T follicular helper cell (primary cell): ENCODE results near the gene GLRX5.
"Not testable (repeated sequence)": the region's sequence is repeated elsewhere in the genome, so short reads cannot be mapped to it uniquely, and the experiment has no call there.

Experiments
- DNase-seq: peaks from one replicate; pipeline ENCODE4 v3.0.0-alpha.2; 2020; ENCODE audit warnings: low read depth

The GLRX5 gene

DNA sequence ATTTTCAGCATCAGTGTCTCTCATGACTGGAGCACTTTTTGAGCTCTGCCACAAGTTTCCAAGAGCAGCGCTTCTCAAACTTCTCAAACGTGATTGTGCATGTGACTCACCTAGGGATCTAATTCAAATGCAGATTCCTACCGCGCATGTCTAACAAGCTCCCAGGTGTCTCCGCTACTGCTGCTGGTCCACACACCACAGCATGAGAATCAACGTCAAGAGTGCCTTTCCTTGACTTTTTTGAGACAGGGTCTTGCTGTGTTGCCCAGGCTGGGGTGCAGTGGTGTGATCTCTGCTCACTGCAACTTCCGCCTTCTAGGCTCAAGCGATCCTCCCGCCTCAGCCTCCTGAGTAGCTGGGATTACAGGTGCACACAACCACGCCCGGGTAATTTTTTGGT is 22.4 kb downstream of the GLRX5 start:
- no peak for DNase-seq

DNA sequence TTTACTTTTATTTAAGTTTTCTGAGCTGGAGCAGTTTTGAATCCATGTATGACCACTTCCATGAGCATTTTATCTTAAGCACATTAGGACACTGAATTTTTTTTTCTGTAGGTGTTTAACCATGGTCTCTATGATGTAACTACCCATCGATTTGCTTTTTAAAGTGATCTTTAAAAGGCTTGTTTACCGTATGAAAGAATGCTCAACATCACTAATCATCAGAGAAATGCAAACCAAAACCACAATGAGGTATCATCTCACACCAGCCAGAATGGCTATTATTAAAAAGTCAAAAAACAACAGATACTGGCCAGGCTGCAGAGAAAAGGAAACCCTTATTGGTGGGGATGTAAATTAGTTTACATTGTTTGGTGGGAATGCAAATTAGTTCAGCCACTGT is 23.0 kb downstream of the GLRX5 start:
- DNase-seq = no peak

DNA sequence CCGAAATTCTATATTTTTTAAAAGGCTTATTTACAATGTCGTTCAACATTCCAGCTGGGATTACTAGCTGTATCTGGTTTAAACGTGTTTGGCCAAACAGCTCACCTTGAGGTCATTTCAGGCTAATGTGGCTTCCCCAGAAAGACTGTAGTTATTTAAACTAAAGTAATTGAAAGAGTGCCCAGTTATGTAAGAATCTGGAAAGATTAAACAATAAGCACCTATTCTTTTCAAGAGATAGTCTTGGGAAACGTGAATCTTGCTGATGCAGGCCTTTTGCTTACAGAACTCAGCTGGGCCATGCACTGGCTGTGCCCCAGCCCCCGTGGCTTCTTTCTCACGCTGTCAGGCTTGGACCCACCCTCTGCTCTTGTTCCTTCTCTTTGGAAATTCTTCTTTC is 24.4 kb downstream of the GLRX5 start:
- no peak for DNase-seq

DNA sequence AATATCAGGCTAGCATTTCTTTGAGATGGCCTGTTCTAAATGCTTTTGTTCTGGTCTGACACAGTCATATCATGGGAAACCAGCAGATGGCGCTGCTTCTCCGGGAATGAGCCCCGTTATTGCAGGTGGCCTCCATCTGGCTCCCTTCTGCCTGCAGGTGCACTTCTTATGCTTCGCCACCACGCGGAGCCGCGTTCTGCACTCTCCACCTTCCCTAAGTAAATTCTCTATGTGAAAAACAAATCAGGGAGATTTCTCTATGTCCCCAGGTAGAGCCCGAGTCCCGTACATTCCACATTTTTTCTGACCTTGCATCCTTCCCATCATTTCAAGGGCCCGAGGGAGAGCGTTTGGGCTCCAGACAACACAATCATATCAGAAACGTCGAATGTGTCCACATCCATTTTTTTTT is 26.2 kb downstream of the GLRX5 start:
- peak; percentile 74 for DNase-seq

DNA sequence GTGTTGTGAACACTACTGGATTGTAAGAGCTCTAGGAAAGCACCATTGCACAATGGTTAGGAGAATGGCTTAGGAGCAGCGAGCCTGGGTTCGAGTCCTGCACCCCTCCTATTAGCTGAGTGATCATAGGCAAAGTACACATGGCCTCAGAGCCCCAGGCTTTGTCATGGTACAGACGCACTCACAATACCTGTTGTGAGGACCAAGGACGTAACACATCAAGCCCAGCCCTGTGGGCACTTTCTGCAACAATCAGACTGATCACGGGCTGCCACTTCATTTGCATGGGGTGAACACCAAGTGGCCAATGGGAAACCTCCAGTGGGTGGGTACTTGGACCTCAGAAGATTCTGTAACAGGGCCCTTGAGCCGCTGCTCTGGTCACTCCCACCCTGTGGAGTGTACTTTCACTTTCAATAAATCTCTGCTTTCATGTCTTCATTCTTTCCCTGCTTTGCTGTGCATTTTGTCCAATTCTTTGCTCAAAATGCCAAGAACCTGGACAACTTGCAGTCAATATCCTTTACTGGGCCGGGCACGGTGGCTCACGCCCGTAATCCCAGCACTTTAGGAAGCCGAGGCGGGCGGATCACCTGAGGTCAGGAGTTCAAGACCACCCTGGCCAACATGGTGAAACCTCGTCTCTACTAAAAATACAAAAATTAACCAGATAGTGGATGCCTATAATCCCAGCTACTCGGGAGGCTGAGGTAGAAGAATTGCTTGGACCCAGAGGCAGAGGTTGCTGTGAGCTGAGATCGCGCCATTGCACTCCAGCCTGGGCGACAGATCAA is 28.2 kb downstream of the GLRX5 start:
- no peak for DNase-seq

DNA sequence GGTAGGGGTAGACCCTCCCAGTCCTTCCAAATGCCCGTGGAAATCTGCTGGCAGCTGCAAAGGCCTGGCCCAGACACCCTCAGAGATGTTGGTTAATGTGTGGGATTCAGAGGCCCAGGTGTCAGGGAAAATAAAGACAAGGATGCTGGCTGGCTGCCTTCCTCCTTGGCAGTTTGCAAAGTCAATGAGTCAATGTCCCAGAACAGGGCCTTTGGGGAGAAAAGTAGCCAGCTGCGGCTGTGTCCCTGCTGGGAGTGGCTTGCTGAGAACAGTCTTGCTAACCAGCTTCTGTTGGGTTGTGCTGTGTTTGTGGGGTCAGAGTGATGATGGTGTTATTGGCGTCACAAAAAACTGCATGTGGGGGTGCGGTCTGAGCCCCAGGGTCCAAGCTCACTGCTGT is 29.2 kb downstream of the GLRX5 start:
- no peak for DNase-seq

DNA sequence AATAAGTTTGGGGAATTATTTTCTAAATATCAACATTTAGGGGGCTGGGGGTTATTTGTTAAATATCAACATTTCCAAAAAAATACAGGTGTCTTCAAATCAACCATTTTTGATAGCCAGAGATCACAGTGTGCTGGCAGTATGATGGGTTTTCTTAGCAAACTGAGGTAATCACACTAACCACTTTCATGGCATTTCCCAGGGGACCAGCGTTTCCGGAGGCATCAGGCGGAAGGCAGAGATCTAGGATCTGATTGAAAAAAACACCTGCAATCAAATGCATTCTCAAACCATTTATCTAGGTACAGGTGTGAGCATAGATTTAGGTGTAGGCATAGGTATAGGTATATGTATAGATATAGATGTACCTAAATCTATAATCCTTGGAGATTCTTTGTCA is 34.6 kb downstream of the GLRX5 start:
- no peak for DNase-seq

DNA sequence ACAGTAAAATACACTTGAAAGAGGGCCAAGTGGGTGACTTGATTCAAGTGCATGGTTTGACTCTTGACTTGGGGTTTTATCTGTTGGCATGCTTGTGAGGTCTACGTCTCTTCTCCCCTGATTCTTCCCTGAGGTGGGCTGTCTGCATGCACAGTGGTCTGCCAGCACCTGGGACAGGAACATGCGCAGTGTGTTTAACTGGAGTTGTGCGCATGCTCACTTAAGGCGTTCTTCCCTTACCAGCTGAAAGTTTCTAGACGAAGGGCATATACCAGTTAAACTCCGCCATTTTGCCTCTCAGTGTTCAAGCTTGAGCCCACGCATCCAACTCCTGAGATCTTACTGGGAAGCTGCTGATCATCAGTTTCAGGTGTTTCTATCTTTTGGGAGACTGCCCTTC is 38.5 kb downstream of the GLRX5 start:
- DNase-seq = no peak

DNA sequence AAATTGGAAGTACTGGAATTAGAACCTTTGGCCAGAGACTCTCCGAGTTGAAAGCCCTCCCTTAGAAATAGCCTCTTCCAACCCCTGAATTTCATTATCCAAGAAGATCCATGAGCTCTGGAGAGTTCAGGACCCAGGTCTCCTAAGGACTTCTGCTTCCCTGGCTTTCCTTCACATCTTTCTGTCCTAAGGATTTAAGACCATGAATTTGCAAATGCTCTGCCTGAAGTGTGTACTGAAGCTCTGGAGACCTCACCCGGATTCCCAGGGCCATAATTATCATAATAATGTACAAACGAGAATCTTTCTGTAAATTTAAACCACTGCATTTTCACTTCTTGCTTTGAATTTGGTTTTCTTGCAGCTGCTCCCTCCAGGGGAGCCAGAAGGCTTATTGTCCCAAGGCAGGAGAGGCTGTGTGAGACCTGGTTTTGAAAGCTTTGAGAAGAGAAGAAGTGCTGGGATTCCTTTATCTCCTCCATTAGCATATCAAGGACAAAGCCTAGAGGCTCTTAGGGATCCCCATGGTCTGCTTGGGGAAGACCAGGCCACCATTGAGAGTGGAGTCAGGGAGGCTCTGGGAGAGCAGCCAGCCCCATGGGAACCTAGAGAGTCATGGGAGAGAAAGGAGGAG is 41.1 kb downstream of the GLRX5 start:
- DNase-seq = no peak

DNA sequence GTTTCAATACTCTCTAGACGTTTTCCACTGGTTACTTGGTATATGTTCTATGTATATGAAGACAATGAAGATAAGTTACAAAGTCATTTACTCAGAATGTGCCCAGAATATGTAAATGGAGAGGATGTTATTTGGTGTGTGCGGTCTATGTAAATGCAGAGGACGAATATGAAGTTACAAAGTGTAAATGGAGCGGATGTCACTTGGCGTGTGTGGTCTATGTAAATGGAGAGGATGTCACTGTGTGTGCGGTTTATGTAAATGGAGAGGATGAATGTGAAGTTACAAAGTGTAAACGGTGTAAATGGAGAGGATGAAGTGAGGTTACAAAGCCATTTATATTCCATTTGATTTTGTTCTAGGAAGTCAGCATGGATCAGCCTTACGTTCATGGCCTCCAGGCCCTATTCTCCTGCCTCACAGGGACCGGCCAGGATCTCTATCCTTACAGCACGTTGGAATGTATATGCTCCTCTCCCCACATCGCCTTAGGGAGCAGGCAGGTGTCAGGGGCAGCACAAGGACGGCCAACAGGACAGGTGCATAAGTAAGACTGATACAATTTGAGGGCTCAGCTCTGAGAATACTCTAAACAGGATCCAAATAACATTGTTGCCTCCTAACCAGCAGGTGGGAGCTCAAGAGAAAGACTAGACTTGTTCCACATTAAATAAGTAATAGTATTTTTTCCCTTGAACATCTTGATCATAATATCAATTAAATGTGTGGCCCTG is 42.4 kb downstream of the GLRX5 start:
- no peak for DNase-seq

DNA sequence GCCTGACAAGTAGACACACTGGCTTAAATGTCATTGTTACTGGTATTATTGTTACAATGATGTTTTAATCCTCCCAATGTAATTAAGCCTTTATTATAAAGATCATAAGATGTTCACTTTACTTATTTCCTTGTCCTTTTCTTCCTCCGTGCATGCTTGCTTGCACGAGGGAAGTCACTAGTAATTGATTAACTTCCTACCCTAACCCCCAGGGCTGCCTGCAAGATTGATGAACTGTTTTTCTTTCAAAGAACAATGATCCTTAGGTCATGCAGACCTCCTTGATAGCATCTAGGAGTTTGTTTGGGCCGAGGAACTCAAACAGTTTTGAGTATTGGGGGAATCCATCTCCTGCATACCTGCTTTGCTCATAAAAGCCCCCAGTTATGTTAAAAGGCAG is 43.0 kb downstream of the GLRX5 start:
- DNase-seq = no peak

DNA sequence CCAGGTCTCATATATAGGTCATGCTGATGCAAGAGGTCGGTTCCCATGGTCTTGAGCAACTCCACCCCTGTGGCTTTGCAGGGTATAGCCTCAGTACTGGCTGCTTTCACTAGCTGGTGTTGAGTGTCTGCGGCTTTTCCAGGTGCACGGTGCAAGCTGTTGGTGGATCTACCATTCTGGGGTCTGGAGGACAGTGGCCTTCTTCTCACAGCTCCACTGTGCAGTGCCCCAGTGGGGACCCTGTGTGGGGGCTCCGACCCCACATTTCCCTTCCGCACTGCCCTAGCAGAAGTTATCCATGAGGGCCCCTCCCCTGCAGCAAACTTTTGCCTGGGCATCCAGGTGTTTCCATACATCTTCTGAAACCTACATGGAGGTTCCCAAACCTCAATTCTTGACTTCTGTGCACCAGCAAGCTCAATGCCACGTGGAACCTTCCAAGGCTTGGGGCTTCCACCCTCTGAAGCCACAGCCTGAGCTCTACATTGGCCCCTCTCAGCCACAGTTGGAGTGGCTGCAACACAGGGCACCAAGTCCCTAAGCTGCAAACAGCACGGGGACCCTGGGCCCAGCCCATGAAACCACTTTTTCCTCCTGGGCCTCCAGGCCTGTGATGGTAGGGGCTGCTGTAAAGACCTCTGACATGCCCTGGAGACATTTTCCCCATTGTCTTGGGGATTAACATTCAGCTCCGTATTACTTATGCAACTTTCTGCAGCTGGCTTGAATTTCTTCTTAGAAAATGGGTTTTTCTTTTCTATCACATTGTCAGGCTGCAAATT is 49.2 kb downstream of the GLRX5 start:
- DNase-seq = not testable (repeated sequence)

DNA sequence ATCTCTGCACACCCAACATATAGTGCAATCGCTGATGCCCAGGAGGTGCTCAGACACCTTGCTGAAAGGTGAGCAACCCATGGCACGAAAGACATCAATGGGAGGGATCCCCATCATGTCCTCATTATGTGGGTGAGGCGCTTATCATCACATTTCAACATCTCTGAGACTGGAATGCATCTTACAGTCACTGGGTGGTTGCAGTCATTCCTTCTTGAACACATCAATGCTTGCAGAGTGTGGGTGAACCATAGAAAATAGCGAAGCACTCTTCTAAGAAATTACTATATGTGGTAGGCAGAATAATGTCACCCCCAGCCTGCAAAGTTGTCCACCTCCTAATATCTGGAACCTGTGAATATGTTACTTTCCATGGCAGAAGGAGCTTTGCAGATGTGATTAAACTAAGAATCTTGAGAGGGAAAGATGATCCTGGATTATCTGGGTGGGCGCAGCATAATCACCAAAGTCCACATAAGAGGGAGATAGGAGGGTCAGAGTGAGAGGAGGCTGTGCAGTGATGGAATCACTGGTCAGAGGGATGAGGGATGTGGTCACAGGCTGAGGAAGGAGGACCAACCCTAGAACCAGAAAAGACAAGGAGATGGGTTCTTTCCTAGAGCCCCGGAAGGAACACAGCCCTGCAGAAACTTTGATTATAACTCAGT is 51.2 kb downstream of the GLRX5 start:
- no peak for DNase-seq

DNA sequence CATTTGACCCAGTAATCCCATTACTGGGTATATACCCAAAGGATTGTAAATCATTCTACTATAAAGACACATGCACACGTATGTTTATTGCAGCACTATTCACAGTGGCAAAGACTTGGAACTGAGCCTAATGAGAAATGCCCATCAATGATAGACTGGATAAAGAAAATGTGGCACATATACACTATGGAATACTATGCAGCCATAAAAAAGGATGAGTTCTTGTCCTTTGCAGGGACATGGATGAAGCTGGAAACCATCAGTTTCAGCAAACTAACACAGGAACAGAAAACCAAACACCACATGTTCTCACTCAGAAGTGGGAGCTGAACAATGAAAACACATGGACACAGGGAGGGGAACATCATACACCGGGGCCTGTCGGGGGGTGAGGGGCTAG is 56.3 kb downstream of the GLRX5 start:
- not testable (repeated sequence) for DNase-seq
